Measurements from ENCODE around the gene OR51L1.

Gene OR51L1

DNA sequence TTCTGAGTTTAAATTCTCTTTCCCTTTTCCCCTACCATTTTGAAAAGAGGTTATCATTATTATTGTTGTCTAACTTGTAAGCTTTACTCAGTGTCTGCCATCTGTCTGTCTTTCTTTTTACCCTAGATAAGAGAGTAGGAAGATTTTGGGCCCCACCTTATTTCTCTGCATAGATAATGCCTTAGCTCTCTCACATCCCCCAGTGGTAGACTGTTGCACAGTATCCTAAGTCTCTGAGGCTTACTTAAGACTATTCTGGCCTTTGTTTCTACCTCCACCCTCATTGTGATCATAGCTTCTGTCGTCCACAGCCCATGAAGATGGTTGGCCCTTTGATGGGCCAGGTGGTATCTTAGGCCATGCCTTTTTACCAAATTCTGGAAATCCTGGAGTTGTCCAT, 3.6 kb upstream of the OR51L1 start:
- Histone ChIP-seq H3K36me3 (ENCODE audit: control insufficient read depth, insufficient read depth, low read length) (no peaks in the 10 kb centered on the region), H3K27ac (ENCODE audit: insufficient read depth, low read depth, low read length, poor library complexity, severe bottlenecking) (no peak overlapping the region), H3K9me3 (ENCODE audit: control insufficient read depth, low read length) (no peaks in the 10 kb centered on the region), H3K4me1 (ENCODE audit: control insufficient read depth, insufficient read depth, low read length) (no peaks in the 10 kb centered on the region), H3K4me3 (ENCODE audit: insufficient read depth, low read depth, low read length) (no peak overlapping the region), H3K27me3 (ENCODE audit: control insufficient read depth, insufficient read depth, low read length, poor library complexity, severe bottlenecking) (no peaks in the 10 kb centered on the region)
- WGBS, 2 experiments: 83 to 92% methylated on average over 1 of the region's 1 CpG

DNA sequence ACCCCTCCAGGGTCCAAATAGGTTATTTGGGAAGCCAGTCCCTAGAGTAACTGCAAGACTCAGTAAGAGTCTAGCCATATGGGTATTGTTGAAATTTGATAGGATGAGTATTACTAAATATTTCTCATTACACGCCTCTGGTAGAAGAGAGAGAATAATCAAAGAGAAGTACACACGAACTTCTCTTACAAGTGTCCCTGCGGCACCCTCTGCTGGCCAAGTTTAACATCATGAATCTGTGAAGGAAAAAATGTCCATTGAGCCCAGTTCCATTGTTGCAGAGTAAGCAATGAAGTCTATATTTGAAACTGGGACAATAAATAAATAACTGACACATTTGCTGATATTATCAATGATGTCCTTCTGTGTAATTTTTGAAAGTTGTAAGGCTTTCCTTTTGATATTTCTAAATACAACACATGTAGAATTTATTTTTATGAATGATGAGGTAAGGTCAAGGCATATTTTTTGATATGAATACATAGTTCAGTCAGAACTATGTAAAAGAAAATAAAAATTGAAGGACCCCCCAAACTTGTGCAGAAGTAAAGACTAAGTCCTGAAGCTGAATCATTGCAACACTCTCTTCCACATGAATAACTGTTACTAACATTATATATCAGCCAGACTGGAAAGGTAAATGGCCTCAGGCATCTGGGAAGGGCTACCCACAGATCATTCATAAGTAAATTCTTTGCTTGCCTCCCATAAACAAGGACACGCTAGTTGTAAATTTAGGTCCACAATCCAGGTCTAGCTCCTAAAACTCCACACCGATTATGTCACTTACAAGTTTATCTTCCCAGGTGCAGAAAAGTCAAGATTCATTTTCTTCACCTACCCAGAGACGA, 10.0 kb downstream of the OR51L1 start:
- no peaks in the 10 kb centered on the region for H3K9me3 ChIP-seq (ENCODE audit: control insufficient read depth, low read length)
- no peaks in the 10 kb centered on the region for H3K27me3 ChIP-seq (ENCODE audit: control insufficient read depth, insufficient read depth, low read length, poor library complexity, severe bottlenecking)
- no peaks in the 10 kb centered on the region for H3K36me3 ChIP-seq (ENCODE audit: control insufficient read depth, insufficient read depth, low read length)
- 57 to 92% methylated on average over 3 to 5 of the region's 6 CpGs for WGBS, 2 experiments
- H3K4me3 ChIP-seq (ENCODE audit: insufficient read depth, low read depth, low read length): no peak overlapping the region
- no peaks in the 10 kb centered on the region for H3K4me1 ChIP-seq (ENCODE audit: control insufficient read depth, insufficient read depth, low read length)
- no peak overlapping the region for H3K27ac ChIP-seq (ENCODE audit: insufficient read depth, low read depth, low read length, poor library complexity, severe bottlenecking)

DNA sequence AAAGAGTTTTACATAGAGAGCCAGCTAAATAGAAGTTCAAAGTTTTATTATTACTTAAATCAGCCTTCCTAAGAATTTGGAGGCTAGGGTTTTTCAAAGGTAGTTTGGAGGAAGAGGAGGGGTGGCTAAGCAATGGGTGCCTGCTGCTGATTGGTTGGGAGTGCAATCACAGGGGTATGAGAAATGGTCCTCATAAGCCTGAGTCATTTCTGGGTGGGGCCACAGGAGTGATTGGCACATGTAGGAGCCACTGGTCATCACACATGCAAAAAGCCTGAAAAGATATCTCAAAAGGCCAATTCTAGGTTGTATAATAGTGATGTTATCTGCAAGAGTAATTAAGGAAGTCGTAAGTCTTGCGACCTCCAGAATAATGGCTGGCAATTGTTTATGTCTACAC, 12.9 kb downstream of the OR51L1 start:
- Histone ChIP-seq H3K27me3 (ENCODE audit: control insufficient read depth, insufficient read depth, low read length, poor library complexity, severe bottlenecking) (no peaks in the 10 kb centered on the region), H3K4me3 (ENCODE audit: insufficient read depth, low read depth, low read length) (no peak overlapping the region), H3K27ac (ENCODE audit: insufficient read depth, low read depth, low read length, poor library complexity, severe bottlenecking) (no peak overlapping the region), H3K4me1 (ENCODE audit: control insufficient read depth, insufficient read depth, low read length) (no peaks in the 10 kb centered on the region), H3K36me3 (ENCODE audit: control insufficient read depth, insufficient read depth, low read length) (no peaks in the 10 kb centered on the region), H3K9me3 (ENCODE audit: control insufficient read depth, low read length) (no peaks in the 10 kb centered on the region)
- WGBS, 2 experiments: 93 to 98% methylated on average over 2 of the region's 2 CpGs

DNA sequence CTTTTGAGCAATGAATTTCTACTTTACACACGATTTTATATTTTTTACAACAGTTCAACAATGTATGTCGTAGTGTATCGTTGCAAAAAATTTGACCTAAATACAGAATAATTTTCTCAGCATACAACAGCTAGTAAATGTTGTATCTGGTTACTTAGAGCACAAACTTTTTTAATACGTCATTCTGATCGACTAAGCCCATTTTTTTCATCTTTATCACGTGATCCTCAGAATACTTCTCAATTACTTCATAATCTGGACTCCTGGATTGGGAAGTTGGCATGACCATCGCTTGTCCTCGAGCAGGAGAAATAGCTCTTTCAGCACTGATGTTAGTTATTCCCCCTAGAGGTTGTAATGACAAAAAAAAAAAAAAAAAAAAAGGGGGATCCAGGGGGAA, 16.6 kb downstream of the OR51L1 start:
- 89% methylated on average over 8 of the region's 8 CpGs for WGBS, 2 experiments
- Histone ChIP-seq H3K36me3 (ENCODE audit: control insufficient read depth, insufficient read depth, low read length) (no peaks in the 10 kb centered on the region), H3K9me3 (ENCODE audit: control insufficient read depth, low read length) (no peaks in the 10 kb centered on the region), H3K27me3 (ENCODE audit: control insufficient read depth, insufficient read depth, low read length, poor library complexity, severe bottlenecking) (no peaks in the 10 kb centered on the region), H3K4me3 (ENCODE audit: insufficient read depth, low read depth, low read length) (no peak overlapping the region), H3K4me1 (ENCODE audit: control insufficient read depth, insufficient read depth, low read length) (no peaks in the 10 kb centered on the region), H3K27ac (ENCODE audit: insufficient read depth, low read depth, low read length, poor library complexity, severe bottlenecking) (no peak overlapping the region)

DNA sequence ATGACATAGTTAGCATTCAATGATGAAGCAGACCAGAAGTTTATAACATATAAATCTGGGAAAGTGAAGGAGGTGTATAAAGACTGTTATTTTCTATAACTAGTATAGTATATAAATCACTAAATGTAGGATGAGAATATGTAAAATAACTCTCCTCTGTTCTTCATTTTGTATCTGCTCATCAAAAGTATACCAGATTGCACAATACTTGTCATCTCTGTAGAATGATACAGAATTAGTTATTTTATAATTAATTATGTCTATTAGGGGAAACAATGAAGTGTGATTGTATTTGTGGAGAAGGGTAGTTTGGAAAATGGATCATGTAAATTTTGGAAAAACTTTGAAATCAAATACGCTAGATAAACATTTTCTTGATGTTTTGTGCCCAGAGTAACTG, 18.4 kb downstream of the OR51L1 start:
- no peak overlapping the region for H3K27ac ChIP-seq (ENCODE audit: insufficient read depth, low read depth, low read length, poor library complexity, severe bottlenecking)
- WGBS, 2 experiments: 95 to 97% methylated on average over 1 of the region's 1 CpG

DNA sequence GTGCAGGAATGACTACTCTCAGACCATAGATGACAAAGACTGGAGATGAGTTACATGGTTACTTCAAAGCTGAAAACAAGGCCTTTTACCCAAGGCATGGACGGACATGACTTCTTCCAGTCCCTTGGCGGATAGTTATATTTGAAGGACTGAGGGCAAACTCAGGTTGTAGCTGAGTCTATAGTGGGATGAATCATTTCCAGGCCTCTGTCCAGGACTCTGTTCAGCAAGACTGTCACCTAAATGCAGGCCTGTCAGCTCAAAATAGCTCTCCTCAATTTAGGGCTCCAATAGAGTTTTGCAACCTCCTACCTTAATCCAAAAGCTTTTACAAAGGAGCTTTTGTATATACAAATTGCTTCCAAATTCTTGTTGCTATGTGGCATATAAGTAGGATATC, 27.3 kb downstream of the OR51L1 start:
- 97 to 98% methylated on average over 2 of the region's 2 CpGs for WGBS, 2 experiments
- H3K9me3 ChIP-seq (ENCODE audit: control insufficient read depth, low read length): no peaks in the 10 kb centered on the region
- H3K36me3 ChIP-seq (ENCODE audit: control insufficient read depth, insufficient read depth, low read length): no peaks in the 10 kb centered on the region
- H3K27me3 ChIP-seq (ENCODE audit: control insufficient read depth, insufficient read depth, low read length, poor library complexity, severe bottlenecking): no peaks in the 10 kb centered on the region
- H3K4me3 ChIP-seq (ENCODE audit: insufficient read depth, low read depth, low read length): no peak overlapping the region
- no peak overlapping the region for H3K27ac ChIP-seq (ENCODE audit: insufficient read depth, low read depth, low read length, poor library complexity, severe bottlenecking)
- H3K4me1 ChIP-seq (ENCODE audit: control insufficient read depth, insufficient read depth, low read length): no peaks in the 10 kb centered on the region

More for the DNA sequence above, 18.4 kb downstream of the OR51L1 start:
- no peaks in the 10 kb centered on the region for H3K36me3 ChIP-seq (ENCODE audit: control insufficient read depth, insufficient read depth, low read length)
- H3K27me3 ChIP-seq (ENCODE audit: control insufficient read depth, insufficient read depth, low read length, poor library complexity, severe bottlenecking): no peaks in the 10 kb centered on the region
- no peak overlapping the region for H3K4me3 ChIP-seq (ENCODE audit: insufficient read depth, low read depth, low read length)
- H3K9me3 ChIP-seq (ENCODE audit: control insufficient read depth, low read length): no peaks in the 10 kb centered on the region
- no peaks in the 10 kb centered on the region for H3K4me1 ChIP-seq (ENCODE audit: control insufficient read depth, insufficient read depth, low read length)

DNA sequence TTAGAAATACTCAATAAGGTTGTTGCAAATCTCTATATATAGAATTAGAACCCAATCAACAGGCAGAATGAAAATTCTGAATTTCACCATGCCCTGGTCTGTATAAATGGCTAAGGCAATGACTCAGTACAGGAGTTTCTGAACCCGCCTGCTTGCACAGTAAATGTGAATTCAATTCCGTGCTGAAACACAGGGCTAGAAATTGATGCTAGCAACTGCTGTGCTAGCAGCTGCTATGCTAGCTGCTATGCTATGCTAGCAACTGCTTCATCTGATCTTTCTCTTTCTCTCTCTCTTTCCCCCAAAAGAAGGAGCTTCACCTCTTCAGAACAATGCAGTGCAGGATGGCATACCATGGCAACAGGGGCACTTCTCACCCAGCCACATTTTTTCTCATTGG, 42.0 kb downstream of the OR51L1 start:
- Histone ChIP-seq H3K4me3 (ENCODE audit: insufficient read depth, low read depth, low read length) (no peak overlapping the region), H3K4me1 (ENCODE audit: control insufficient read depth, insufficient read depth, low read length) (no peaks in the 10 kb centered on the region), H3K9me3 (ENCODE audit: control insufficient read depth, low read length) (no peaks in the 10 kb centered on the region), H3K36me3 (ENCODE audit: control insufficient read depth, insufficient read depth, low read length) (no peaks in the 10 kb centered on the region), H3K27ac (ENCODE audit: insufficient read depth, low read depth, low read length, poor library complexity, severe bottlenecking) (no peak overlapping the region), H3K27me3 (ENCODE audit: control insufficient read depth, insufficient read depth, low read length, poor library complexity, severe bottlenecking) (no peaks in the 10 kb centered on the region)
- WGBS, 2 experiments: 91 to 92% methylated on average over 2 of the region's 2 CpGs

DNA sequence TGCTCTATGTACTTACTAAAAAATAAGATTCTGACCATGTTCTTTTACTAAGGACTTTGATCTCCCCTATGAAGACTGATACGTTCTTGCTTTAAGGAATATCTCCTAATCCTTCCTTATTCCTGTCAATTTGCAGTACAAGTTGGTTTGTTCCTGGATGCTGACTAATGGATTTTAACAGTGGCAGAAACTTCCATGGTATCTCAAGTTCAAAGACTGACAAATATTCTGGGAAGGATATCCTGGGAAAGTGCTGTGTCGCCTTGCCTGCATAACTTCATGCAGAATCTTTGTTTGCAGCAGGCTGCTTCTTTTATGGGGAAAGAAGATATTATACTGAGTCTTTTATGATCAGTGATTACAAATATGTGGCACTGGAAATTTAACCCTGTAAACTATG, 43.3 kb downstream of the OR51L1 start:
- Histone ChIP-seq H3K4me1 (ENCODE audit: control insufficient read depth, insufficient read depth, low read length) (no peaks in the 10 kb centered on the region), H3K27me3 (ENCODE audit: control insufficient read depth, insufficient read depth, low read length, poor library complexity, severe bottlenecking) (no peaks in the 10 kb centered on the region), H3K4me3 (ENCODE audit: insufficient read depth, low read depth, low read length) (no peak overlapping the region), H3K36me3 (ENCODE audit: control insufficient read depth, insufficient read depth, low read length) (no peaks in the 10 kb centered on the region), H3K9me3 (ENCODE audit: control insufficient read depth, low read length) (no peaks in the 10 kb centered on the region), H3K27ac (ENCODE audit: insufficient read depth, low read depth, low read length, poor library complexity, severe bottlenecking) (no peak overlapping the region)
- 83 to 86% methylated on average over 2 of the region's 2 CpGs for WGBS, 2 experiments

DNA sequence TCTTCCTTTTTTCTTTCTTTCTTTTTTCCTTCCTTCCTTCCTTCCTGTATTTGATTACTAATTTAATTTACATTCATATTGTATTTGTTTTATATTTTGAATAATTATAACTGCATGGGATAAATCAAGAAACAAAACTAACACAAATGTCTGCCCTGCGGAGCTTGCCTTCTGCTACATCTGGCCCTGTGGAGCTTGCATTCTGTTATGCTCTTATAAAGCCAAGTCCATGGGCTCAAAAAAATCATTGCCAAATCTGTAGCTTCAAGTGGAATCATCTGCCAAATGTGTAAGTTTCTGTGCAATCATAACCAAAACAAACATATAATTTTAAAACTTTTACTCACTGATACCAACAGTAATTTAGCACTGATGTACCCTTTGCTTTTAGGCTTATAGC, 43.7 kb downstream of the OR51L1 start:
- 94 to 100% methylated on average over 1 of the region's 1 CpG for WGBS, 2 experiments
- Histone ChIP-seq H3K9me3 (ENCODE audit: control insufficient read depth, low read length) (no peaks in the 10 kb centered on the region), H3K4me1 (ENCODE audit: control insufficient read depth, insufficient read depth, low read length) (no peaks in the 10 kb centered on the region), H3K4me3 (ENCODE audit: insufficient read depth, low read depth, low read length) (no peak overlapping the region), H3K27ac (ENCODE audit: insufficient read depth, low read depth, low read length, poor library complexity, severe bottlenecking) (no peak overlapping the region), H3K36me3 (ENCODE audit: control insufficient read depth, insufficient read depth, low read length) (no peaks in the 10 kb centered on the region), H3K27me3 (ENCODE audit: control insufficient read depth, insufficient read depth, low read length, poor library complexity, severe bottlenecking) (no peaks in the 10 kb centered on the region)

DNA sequence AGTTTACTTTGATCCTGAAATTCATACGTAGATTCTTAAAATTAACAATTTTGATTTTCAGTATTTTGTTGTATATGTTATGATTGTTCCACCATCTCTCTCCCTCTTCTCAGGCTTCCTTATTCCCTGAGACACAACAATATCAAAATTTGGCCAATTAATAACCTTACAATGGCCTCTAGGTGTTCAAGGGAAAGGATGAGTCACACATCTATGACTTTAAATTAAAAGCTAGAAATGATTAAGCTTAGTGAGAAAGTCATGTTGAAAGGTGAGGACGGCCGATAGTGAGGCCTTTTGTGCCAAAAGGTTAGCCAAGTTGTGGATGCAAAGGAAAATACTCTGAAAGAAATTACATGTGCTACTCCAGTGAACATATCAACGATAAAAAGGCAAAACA, 46.2 kb downstream of the OR51L1 start:
- H3K27ac ChIP-seq (ENCODE audit: insufficient read depth, low read depth, low read length, poor library complexity, severe bottlenecking): no peak overlapping the region
- H3K4me3 ChIP-seq (ENCODE audit: insufficient read depth, low read depth, low read length): no peak overlapping the region
- H3K9me3 ChIP-seq (ENCODE audit: control insufficient read depth, low read length): no peaks in the 10 kb centered on the region
- no peaks in the 10 kb centered on the region for H3K27me3 ChIP-seq (ENCODE audit: control insufficient read depth, insufficient read depth, low read length, poor library complexity, severe bottlenecking)
- 94 to 100% methylated on average over 2 to 3 of the region's 4 CpGs for WGBS, 2 experiments
- no peaks in the 10 kb centered on the region for H3K36me3 ChIP-seq (ENCODE audit: control insufficient read depth, insufficient read depth, low read length)
- H3K4me1 ChIP-seq (ENCODE audit: control insufficient read depth, insufficient read depth, low read length): no peaks in the 10 kb centered on the region
